Measurements from ENCODE around the gene SMYD3.

DNA sequence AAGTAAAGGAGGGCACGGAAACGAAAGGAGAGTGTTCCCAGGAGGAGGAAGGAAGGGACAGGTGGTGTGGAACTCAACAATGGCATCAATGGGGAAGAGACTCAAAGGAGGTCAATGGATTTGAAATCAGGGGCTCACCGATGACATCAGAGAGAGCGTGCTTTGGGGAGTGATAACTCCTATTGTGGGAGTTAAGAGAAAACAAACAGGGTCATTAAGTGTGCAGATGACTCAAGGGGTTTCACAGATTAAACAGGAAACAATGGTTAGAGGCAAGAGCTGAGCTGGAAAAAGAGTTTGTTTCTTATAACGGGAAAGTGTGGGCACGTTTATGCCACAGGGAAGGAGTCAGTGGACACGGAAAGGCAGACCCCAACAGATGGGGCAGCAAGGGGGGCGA lies 629.1 kb downstream of the SMYD3 start:
- TF ChIP-seq POLR2A (IDR thresholded peaks at IDR 0.05; ENCODE audit: low read length) = no peak
- TF ChIP-seq GATA1 (IDR thresholded peaks at IDR 0.05; ENCODE audit: low read depth, low read length) = no peak
